Astrocyte (in vitro differentiated cells and primary cell): ENCODE measurements around the gene GORASP2. TPM values are rescaled to one million over a fixed set of nuclear protein-coding genes. Genes with fewer than 3 reads are reported as not detected.
"Not testable (repeated sequence)": the region's sequence is repeated elsewhere in the genome, so short reads cannot be mapped to it uniquely, and the experiment has no call there.

ENCODE experiments used
- DNase-seq: peaks from one replicate; pipeline ENCODE4 v3.0.0-alpha.2; 2010; ENCODE audit warnings: low read depth
- FAIRE-seq: peaks from 2 replicates; lab custom pipeline; 2011; peaks lifted over from hg19 to GRCh38; lab: Jason Lieb, UNC
- H2AFZ ChIP-seq: 2 replicates; pipeline ENCODE4 v1.6.0; 2012; ENCODE audit warnings: low read depth, low read length, inconsistent platforms
- H3K27ac ChIP-seq: 2 replicates; pipeline ENCODE4 v1.5.1; 2011; ENCODE audit warnings: low read depth, low read length, inconsistent platforms
- H3K27me3 ChIP-seq: 2 replicates; pipeline ENCODE4 v1.6.0; 2011; ENCODE audit warnings: low read length, inconsistent platforms; ENCODE audit not compliant: insufficient read depth
- H3K36me3 ChIP-seq: 2 replicates; pipeline ENCODE4 v1.5.1; 2011; ENCODE audit warnings: low read length, inconsistent platforms; ENCODE audit not compliant: insufficient read depth
- H3K4me1 ChIP-seq: 2 replicates; pipeline ENCODE4 v1.5.1; 2011; ENCODE audit warnings: low read length, inconsistent platforms; ENCODE audit not compliant: insufficient read depth
- H3K4me2 ChIP-seq: 2 replicates; pipeline ENCODE4 v1.6.0; 2012; ENCODE audit warnings: low read length, inconsistent platforms
- H3K4me3 ChIP-seq: 2 replicates; pipeline ENCODE4 v1.5.1; 2011; ENCODE audit warnings: low read depth, mild to moderate bottlenecking, low read length, inconsistent platforms; ENCODE audit not compliant: insufficient read depth
- H3K79me2 ChIP-seq: 2 replicates; pipeline ENCODE4 v1.6.0; 2012; ENCODE audit warnings: mild to moderate bottlenecking, low read length, inconsistent platforms; ENCODE audit not compliant: insufficient read depth
- H3K9ac ChIP-seq: 2 replicates; pipeline ENCODE4 v1.6.0; 2012; ENCODE audit warnings: mild to moderate bottlenecking, low read length, inconsistent platforms
- H3K9me3 ChIP-seq: 2 replicates; pipeline ENCODE4 v1.5.1; 2012; ENCODE audit warnings: low read depth, mild to moderate bottlenecking, low read length, inconsistent platforms; ENCODE audit not compliant: insufficient read depth
- H4K20me1 ChIP-seq: 2 replicates; pipeline ENCODE4 v1.6.0; 2012; ENCODE audit warnings: low read length, inconsistent platforms; ENCODE audit not compliant: insufficient read depth
- H3K27ac Mint-ChIP-seq: one replicate; pipeline ENCODE4 v1.8.0; 2021; ENCODE audit warnings: mild to moderate bottlenecking, mixed read lengths; ENCODE audit not compliant: unreplicated experiment
- H3K27me3 Mint-ChIP-seq: one replicate; pipeline ENCODE4 v1.8.0; 2021; ENCODE audit warnings: low read depth, mixed read lengths; ENCODE audit not compliant: unreplicated experiment
- H3K36me3 Mint-ChIP-seq: one replicate; pipeline ENCODE4 v1.8.0; 2021; ENCODE audit warnings: low read depth, mixed read lengths; ENCODE audit not compliant: unreplicated experiment
- H3K4me1 Mint-ChIP-seq: one replicate; pipeline ENCODE4 v1.8.0; 2021; ENCODE audit warnings: low read depth, mixed read lengths; ENCODE audit not compliant: unreplicated experiment
- H3K4me3 Mint-ChIP-seq: one replicate; pipeline ENCODE4 v1.8.0; 2021; ENCODE audit warnings: mild to moderate bottlenecking, moderate library complexity, mixed read lengths; ENCODE audit not compliant: unreplicated experiment
- H3K9me3 Mint-ChIP-seq: one replicate; pipeline ENCODE4 v1.8.0; 2021; ENCODE audit warnings: mild to moderate bottlenecking, mixed read lengths; ENCODE audit not compliant: unreplicated experiment
- CTCF ChIP-seq: IDR thresholded peaks from 2 replicates; pipeline ENCODE4 v1.5.1; 2011; ENCODE audit warnings: low read depth, mild to moderate bottlenecking, inconsistent platforms, low read length, moderate library complexity; ENCODE audit not compliant: insufficient read depth
- EZH2 ChIP-seq: IDR thresholded peaks from 2 replicates; pipeline ENCODE4 v1.6.1; 2012; ENCODE audit warnings: mild to moderate bottlenecking, low read length, inconsistent platforms; ENCODE audit not compliant: insufficient read depth
- total RNA-seq: library from RNA; stranded (reverse); gene quantifications from 2 replicates; pipeline ENCODE4 v1.2.1, GENCODE V29; 2021

Gene GORASP2
- total RNA-seq, 1 donor from 2014 or later: 116 TPM

DNA sequence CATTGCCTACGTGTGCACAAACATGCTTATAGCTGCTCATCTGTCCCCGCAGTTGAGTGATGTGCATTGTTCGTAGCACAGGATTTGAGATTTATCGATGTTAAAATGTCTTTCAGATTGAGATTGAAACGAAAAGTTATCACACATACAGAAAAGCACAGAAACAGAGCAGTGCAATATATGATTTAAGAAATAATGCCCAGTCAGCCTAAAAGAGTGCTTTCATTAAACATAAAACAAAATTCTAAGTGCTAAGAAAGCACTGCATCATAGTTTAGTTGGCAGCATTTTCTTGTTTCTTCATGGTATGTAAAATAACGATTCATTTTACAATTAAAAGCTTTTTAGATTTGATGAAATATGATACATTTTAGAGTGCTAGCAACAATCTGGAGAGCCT lies 31.9 kb upstream of the GORASP2 start:
- TF ChIP-seq CTCF (no peak), EZH2 (no peak)
- no peak overlapping the region for H3K9ac ChIP-seq
- H3K27me3 Mint-ChIP-seq: peaks cover 4% of the 10 kb centered on the region
- no peaks in the 10 kb centered on the region for H3K4me1 ChIP-seq
- no peaks in the 10 kb centered on the region for H3K79me2 ChIP-seq
- H3K4me3 Mint-ChIP-seq: no peak overlapping the region
- no peak overlapping the region for H3K4me3 ChIP-seq
- no peaks in the 10 kb centered on the region for H3K36me3 ChIP-seq
- no peaks in the 10 kb centered on the region for H3K36me3 Mint-ChIP-seq
- H4K20me1 ChIP-seq: no peaks in the 10 kb centered on the region
- H3K4me1 Mint-ChIP-seq: no peaks in the 10 kb centered on the region
- H2AFZ ChIP-seq: no peak overlapping the region
- H3K27ac ChIP-seq: no peak overlapping the region
- no peak for DNase-seq
- H3K4me2 ChIP-seq: no peak overlapping the region
- H3K9me3 ChIP-seq: no peaks in the 10 kb centered on the region
- H3K27ac Mint-ChIP-seq: no peak overlapping the region
- FAIRE-seq: no peak
- H3K9me3 Mint-ChIP-seq: no peaks in the 10 kb centered on the region
- H3K27me3 ChIP-seq: no peaks in the 10 kb centered on the region

DNA sequence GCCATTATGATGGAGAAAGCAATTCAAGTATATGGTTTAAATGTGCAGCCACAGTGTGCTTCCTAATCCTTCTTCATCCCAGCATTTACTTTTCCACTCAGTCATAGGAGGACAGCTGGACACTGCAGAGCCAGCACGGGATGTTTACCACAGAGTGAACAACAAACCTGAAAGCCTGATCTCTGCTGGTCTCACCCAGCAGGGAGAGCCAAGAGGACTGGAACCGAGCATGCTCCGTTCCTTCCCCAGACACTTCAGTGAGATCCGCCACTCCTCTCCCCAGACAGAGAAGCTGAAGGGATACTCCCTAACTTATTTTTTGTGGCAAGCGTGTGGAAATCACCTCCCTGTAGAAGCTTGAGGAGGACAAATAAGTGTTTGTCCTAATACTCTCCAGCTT lies 23.2 kb upstream of the GORASP2 start:
- TF ChIP-seq CTCF: no peak
- Mint-ChIP-seq H3K27ac (no peak overlapping the region), H3K27me3 (no peaks in the 10 kb centered on the region), H3K36me3 (peaks cover 5% of the 10 kb centered on the region), H3K9me3 (peaks cover 22% of the 10 kb centered on the region), H3K4me3 (no peak overlapping the region), H3K4me1 (no peaks in the 10 kb centered on the region)
- no peaks in the 10 kb centered on the region for H3K4me1 ChIP-seq
- no peaks in the 10 kb centered on the region for H4K20me1 ChIP-seq
- no peaks in the 10 kb centered on the region for H3K36me3 ChIP-seq
- no peaks in the 10 kb centered on the region for H3K9me3 ChIP-seq
- DNase-seq: no peak
- no peak overlapping the region for H3K4me3 ChIP-seq
- no peak overlapping the region for H3K4me2 ChIP-seq
- H3K27ac ChIP-seq: no peak overlapping the region
- no peaks in the 10 kb centered on the region for H3K79me2 ChIP-seq
- FAIRE-seq: no peak
- no peak overlapping the region for H3K9ac ChIP-seq
- H2AFZ ChIP-seq: no peak overlapping the region
- H3K27me3 ChIP-seq: no peaks in the 10 kb centered on the region

DNA sequence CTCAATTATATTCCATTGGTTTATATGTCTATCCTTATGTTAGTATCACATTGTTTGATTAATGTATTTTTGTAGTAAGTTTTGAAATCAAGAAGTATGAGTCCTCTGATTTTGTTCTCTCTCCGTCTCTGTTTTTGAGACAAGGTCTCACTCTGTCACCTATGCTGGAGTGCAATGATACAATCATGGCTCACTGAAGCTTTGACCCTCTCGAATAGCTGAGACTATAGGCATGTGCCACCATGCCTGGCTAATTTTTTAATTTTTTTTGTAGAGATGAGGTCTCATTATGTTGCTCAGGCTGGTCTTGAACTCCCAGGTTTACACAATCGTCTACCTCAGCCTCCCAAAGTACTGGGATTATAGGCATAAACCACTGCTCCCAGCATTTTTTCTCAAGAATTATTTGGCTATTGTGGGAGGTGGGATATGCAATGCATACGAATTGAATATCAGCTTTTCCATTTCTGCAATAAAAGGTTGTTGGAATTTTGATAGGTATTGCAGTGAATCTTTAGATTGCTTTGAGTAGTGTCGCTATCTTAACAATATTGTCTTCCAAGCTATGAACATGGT lies 17.7 kb upstream of the GORASP2 start:
- Histone ChIP-seq H3K4me2 (no peak overlapping the region), H2AFZ (no peak overlapping the region), H3K9me3 (peaks cover 7% of the 10 kb centered on the region), H3K36me3 (no peaks in the 10 kb centered on the region), H3K27me3 (no peaks in the 10 kb centered on the region), H3K79me2 (no peaks in the 10 kb centered on the region), H3K27ac (no peak overlapping the region), H4K20me1 (no peaks in the 10 kb centered on the region), H3K9ac (no peak overlapping the region), H3K4me1 (no peaks in the 10 kb centered on the region), H3K4me3 (no peak overlapping the region)
- Mint-ChIP-seq H3K9me3 (peaks cover 42% of the 10 kb centered on the region), H3K36me3 (peaks cover 4% of the 10 kb centered on the region), H3K27me3 (no peaks in the 10 kb centered on the region), H3K4me3 (no peak overlapping the region), H3K27ac (no peak overlapping the region), H3K4me1 (no peaks in the 10 kb centered on the region)
- DNase-seq (no peak), FAIRE-seq (no peak)
- TF ChIP-seq CTCF: no peak
- no peak for TF ChIP-seq EZH2

DNA sequence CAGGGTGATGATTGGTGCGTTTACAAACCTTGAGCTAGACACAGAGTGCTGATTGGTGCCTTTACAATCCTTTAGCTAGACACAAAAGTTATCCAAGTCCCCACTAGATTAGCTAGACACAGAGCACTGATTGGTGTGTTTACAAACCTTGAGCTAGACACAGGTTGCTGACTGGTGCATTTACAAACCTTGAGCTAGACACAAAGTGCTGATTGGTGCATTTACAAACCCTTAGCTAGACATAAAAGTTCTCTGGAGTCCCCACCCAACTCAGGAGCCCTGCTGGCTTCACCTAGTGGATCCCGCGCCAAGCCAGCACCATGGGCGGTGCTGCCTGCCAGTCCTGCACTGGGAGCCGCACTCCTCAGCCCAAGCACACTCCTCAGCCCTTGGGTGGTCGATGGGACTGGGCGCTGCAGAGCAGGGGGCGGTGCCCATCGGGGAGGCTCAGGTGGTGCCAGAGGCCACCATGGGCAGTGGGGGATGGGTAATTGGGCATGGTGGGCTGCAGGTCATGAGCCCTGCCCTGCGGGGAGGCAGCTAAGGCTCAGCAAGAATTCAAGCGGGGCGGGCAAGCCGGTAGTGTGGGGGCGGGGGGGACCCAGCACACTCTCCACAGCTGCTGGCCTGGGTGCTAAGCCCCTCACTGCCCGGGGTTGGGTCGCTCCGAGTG lies 13.9 kb upstream of the GORASP2 start:
- H3K4me1 ChIP-seq, H2AFZ ChIP-seq, H3K27me3 ChIP-seq, H3K4me2 ChIP-seq, DNase-seq, H3K27ac ChIP-seq, FAIRE-seq, H3K27ac Mint-ChIP-seq, H3K4me3 Mint-ChIP-seq, H3K36me3 ChIP-seq, H3K9ac ChIP-seq, H3K4me1 Mint-ChIP-seq, H3K27me3 Mint-ChIP-seq, H3K4me3 ChIP-seq, H4K20me1 ChIP-seq, H3K79me2 ChIP-seq: not testable (repeated sequence)
- Mint-ChIP-seq H3K9me3 (peaks cover 53% of the 10 kb centered on the region), H3K36me3 (peaks cover 10% of the 10 kb centered on the region)
- peaks cover 16% of the 10 kb centered on the region for H3K9me3 ChIP-seq
